Fibroblast of lung (primary cell): Measurements from ENCODE around the gene DPM2.

Experiments used
- CTCF ChIP-seq, 2 donors: IDR thresholded peaks in 1 of 2; conservative IDR thresholded peaks in 1 of 2; 1 replicate in 1 of 2; 2 replicates in 1 of 2; pipeline ENCODE4 v1.5.1; 2011 to 2012; ENCODE audit warnings: low read length in 2 of 2, control low read depth in 1 of 2, inconsistent platforms in 1 of 2, low read depth in 1 of 2, mild to moderate bottlenecking in 1 of 2
- EZH2 ChIP-seq: IDR thresholded peaks from 2 replicates; pipeline ENCODE4 v1.5.1; 2012; ENCODE audit warnings: low read length, control low read depth, mild to moderate bottlenecking; ENCODE audit errors: missing control alignments

GRCh38 chr9:127931092-127931881, 6.4 kb downstream of the DPM2 start:
- no peak for TF ChIP-seq EZH2
- no peak for TF ChIP-seq CTCF (conservative IDR thresholded peaks at IDR 0.05 in 1 of 2, IDR thresholded peaks at IDR 0.05 in 1 of 2; ENCODE audit: low read depth in 1 of 2, low read length in 2 of 2)
